ENCODE data around the gene HMCN2. TPM values are rescaled to one million over a fixed set of nuclear protein-coding genes. Genes with fewer than 3 reads are reported as not detected.

Gene HMCN2
- total RNA-seq, 2 experiments from 2014 or later = not detected

- no peaks in the 10 kb centered on the region for H3K36me3 Mint-ChIP-seq (ENCODE audit: low read depth)
- no peaks in the 10 kb centered on the region for H3K9me3 Mint-ChIP-seq (ENCODE audit: insufficient read depth)
- H3K27me3 Mint-ChIP-seq (ENCODE audit: low read depth) = peaks cover 3% of the 10 kb centered on the region
- H3K27ac Mint-ChIP-seq = no peak overlapping the region
- no peak for ATAC-seq
- POLR2A ChIA-PET = no interaction called here
- DNase-seq = no peak
- H3K4me1 Mint-ChIP-seq (ENCODE audit: low read depth) = no peaks in the 10 kb centered on the region
- CTCF ChIA-PET = no interaction called here
- no peak overlapping the region for H3K4me3 Mint-ChIP-seq
Measured at GRCh38 chr9:130323051-130323745, 57.6 kb downstream of the HMCN2 start.

GRCh38 chr9:130325921-130326320, 60.4 kb downstream of the HMCN2 start:
- H3K27ac Mint-ChIP-seq = no peak overlapping the region
- ChIA-PET CTCF (interaction anchor here (0.6 kb wide), 1 partner anchor 36 kb away, joined by 3 read pairs; no protein-coding TSS in a partner anchor), POLR2A (no interaction called here)
- peaks cover 15% of the 10 kb centered on the region for H3K27me3 Mint-ChIP-seq (ENCODE audit: low read depth)
- H3K9me3 Mint-ChIP-seq (ENCODE audit: insufficient read depth) = no peaks in the 10 kb centered on the region
- ATAC-seq (no peak), DNase-seq (no peak)
- H3K4me1 Mint-ChIP-seq (ENCODE audit: low read depth) = no peaks in the 10 kb centered on the region
- H3K4me3 Mint-ChIP-seq = no peak overlapping the region
- no peaks in the 10 kb centered on the region for H3K36me3 Mint-ChIP-seq (ENCODE audit: low read depth)

- ChIA-PET POLR2A (no interaction called here), CTCF (no interaction called here)
- no peaks in the 10 kb centered on the region for H3K36me3 Mint-ChIP-seq (ENCODE audit: low read depth)
- no peaks in the 10 kb centered on the region for H3K9me3 Mint-ChIP-seq (ENCODE audit: insufficient read depth)
- no peak overlapping the region for H3K27ac Mint-ChIP-seq
- DNase-seq = peak; percentile 25
- no peak for ATAC-seq
- H3K27me3 Mint-ChIP-seq (ENCODE audit: low read depth) = peaks cover 15% of the 10 kb centered on the region
- no peak overlapping the region for H3K4me3 Mint-ChIP-seq
- H3K4me1 Mint-ChIP-seq (ENCODE audit: low read depth) = no peaks in the 10 kb centered on the region
Measured at GRCh38 chr9:130327070-130327780, 61.7 kb downstream of the HMCN2 start.

- ATAC-seq (no peak), DNase-seq (no peak)
- no peaks in the 10 kb centered on the region for H3K36me3 Mint-ChIP-seq (ENCODE audit: low read depth)
- H3K27me3 Mint-ChIP-seq (ENCODE audit: low read depth) = peaks cover 15% of the 10 kb centered on the region
- POLR2A ChIA-PET = no interaction called here
- CTCF ChIA-PET = no interaction called here
- no peaks in the 10 kb centered on the region for H3K9me3 Mint-ChIP-seq (ENCODE audit: insufficient read depth)
- H3K4me3 Mint-ChIP-seq = no peak overlapping the region
- H3K27ac Mint-ChIP-seq = no peak overlapping the region
- no peaks in the 10 kb centered on the region for H3K4me1 Mint-ChIP-seq (ENCODE audit: low read depth)
Measured at GRCh38 chr9:130327781-130328348, 62.3 kb downstream of the HMCN2 start.

GRCh38 chr9:130328349-130328801, 62.8 kb downstream of the HMCN2 start:
- H3K36me3 Mint-ChIP-seq (ENCODE audit: low read depth) = no peaks in the 10 kb centered on the region
- ChIA-PET POLR2A (no interaction called here), CTCF (no interaction called here)
- no peaks in the 10 kb centered on the region for H3K9me3 Mint-ChIP-seq (ENCODE audit: insufficient read depth)
- no peak for DNase-seq
- H3K4me1 Mint-ChIP-seq (ENCODE audit: low read depth) = no peaks in the 10 kb centered on the region
- no peak overlapping the region for H3K4me3 Mint-ChIP-seq
- H3K27ac Mint-ChIP-seq = no peak overlapping the region
- peaks cover 16% of the 10 kb centered on the region for H3K27me3 Mint-ChIP-seq (ENCODE audit: low read depth)
- no peak for ATAC-seq

GRCh38 chr9:130329061-130329460, 63.5 kb downstream of the HMCN2 start:
- ATAC-seq = no peak
- no peaks in the 10 kb centered on the region for H3K9me3 Mint-ChIP-seq (ENCODE audit: insufficient read depth)
- H3K27me3 Mint-ChIP-seq (ENCODE audit: low read depth) = peaks cover 18% of the 10 kb centered on the region
- H3K27ac Mint-ChIP-seq = no peak overlapping the region
- H3K4me3 Mint-ChIP-seq = no peak overlapping the region
- ChIA-PET POLR2A (no interaction called here), CTCF (no interaction called here)
- no peaks in the 10 kb centered on the region for H3K36me3 Mint-ChIP-seq (ENCODE audit: low read depth)
- no peak for DNase-seq
- no peaks in the 10 kb centered on the region for H3K4me1 Mint-ChIP-seq (ENCODE audit: low read depth)

GRCh38 chr9:130330202-130330862, 64.8 kb downstream of the HMCN2 start:
- Mint-ChIP-seq H3K27me3 (ENCODE audit: low read depth) (peaks cover 17% of the 10 kb centered on the region), H3K4me3 (no peak overlapping the region), H3K4me1 (ENCODE audit: low read depth) (no peaks in the 10 kb centered on the region), H3K27ac (no peak overlapping the region), H3K36me3 (ENCODE audit: low read depth) (no peaks in the 10 kb centered on the region), H3K9me3 (ENCODE audit: insufficient read depth) (no peaks in the 10 kb centered on the region)
- DNase-seq (no peak), ATAC-seq (no peak)
- POLR2A ChIA-PET = no interaction called here
- CTCF ChIA-PET = no interaction called here

- Mint-ChIP-seq H3K36me3 (ENCODE audit: low read depth) (no peaks in the 10 kb centered on the region), H3K27ac (no peak overlapping the region), H3K27me3 (ENCODE audit: low read depth) (peaks cover 15% of the 10 kb centered on the region), H3K9me3 (ENCODE audit: insufficient read depth) (no peaks in the 10 kb centered on the region), H3K4me1 (ENCODE audit: low read depth) (no peaks in the 10 kb centered on the region), H3K4me3 (no peak overlapping the region)
- ChIA-PET CTCF (no interaction called here), POLR2A (no interaction called here)
- ATAC-seq = no peak
- DNase-seq = no peak
Measured at GRCh38 chr9:130331061-130331460, 65.5 kb downstream of the HMCN2 start.

GRCh38 chr9:130331573-130331972, 66.0 kb downstream of the HMCN2 start:
- Mint-ChIP-seq H3K27ac (no peak overlapping the region), H3K4me3 (no peak overlapping the region), H3K27me3 (ENCODE audit: low read depth) (peaks cover 15% of the 10 kb centered on the region), H3K36me3 (ENCODE audit: low read depth) (no peaks in the 10 kb centered on the region), H3K4me1 (ENCODE audit: low read depth) (no peaks in the 10 kb centered on the region), H3K9me3 (ENCODE audit: insufficient read depth) (no peaks in the 10 kb centered on the region)
- ChIA-PET CTCF (no interaction called here), POLR2A (no interaction called here)
- DNase-seq (no peak), ATAC-seq (no peak)

- no peaks in the 10 kb centered on the region for H3K36me3 Mint-ChIP-seq (ENCODE audit: low read depth)
- POLR2A ChIA-PET = no interaction called here
- no peak overlapping the region for H3K27ac Mint-ChIP-seq
- no peaks in the 10 kb centered on the region for H3K9me3 Mint-ChIP-seq (ENCODE audit: insufficient read depth)
- CTCF ChIA-PET = no interaction called here
- H3K4me1 Mint-ChIP-seq (ENCODE audit: low read depth) = no peaks in the 10 kb centered on the region
- ATAC-seq (no peak), DNase-seq (no peak)
- peaks cover 15% of the 10 kb centered on the region for H3K27me3 Mint-ChIP-seq (ENCODE audit: low read depth)
- H3K4me3 Mint-ChIP-seq = no peak overlapping the region
Measured at GRCh38 chr9:130332384-130332926, 66.9 kb downstream of the HMCN2 start.

- POLR2A ChIA-PET = no interaction called here
Measured at GRCh38 chr9:130333041-130333711, 67.6 kb downstream of the HMCN2 start.

More at GRCh38 chr9:130333041-130333711, 67.6 kb downstream of the HMCN2 start:
- no peak overlapping the region for H3K27ac Mint-ChIP-seq
- peaks cover 15% of the 10 kb centered on the region for H3K27me3 Mint-ChIP-seq (ENCODE audit: low read depth)
- H3K4me1 Mint-ChIP-seq (ENCODE audit: low read depth) = peaks cover 1% of the 10 kb centered on the region
- H3K36me3 Mint-ChIP-seq (ENCODE audit: low read depth) = no peaks in the 10 kb centered on the region
- CTCF ChIA-PET = no interaction called here
- no peak overlapping the region for H3K4me3 Mint-ChIP-seq
- DNase-seq (no peak), ATAC-seq (no peak)
- H3K9me3 Mint-ChIP-seq (ENCODE audit: insufficient read depth) = no peaks in the 10 kb centered on the region

Measured in activated CD8-positive, alpha-beta T cell treated with anti-CD3 and anti-CD28 coated beads, Interleukin-2, amount 10 ng/mL, durations not matched to agents 7 days and 5 days (primary cell).